ENCODE data around the gene RALGAPA2. TPM values are rescaled to one million over a fixed set of nuclear protein-coding genes. Genes with fewer than 3 reads are reported as not detected.

Gene RALGAPA2
- total and polyA plus RNA-seq, 2 of the 13 experiments (the other 11 are each of a cell fraction or from before 2014, with no cell fraction given): 13.8 to 17.7 TPM

DNA sequence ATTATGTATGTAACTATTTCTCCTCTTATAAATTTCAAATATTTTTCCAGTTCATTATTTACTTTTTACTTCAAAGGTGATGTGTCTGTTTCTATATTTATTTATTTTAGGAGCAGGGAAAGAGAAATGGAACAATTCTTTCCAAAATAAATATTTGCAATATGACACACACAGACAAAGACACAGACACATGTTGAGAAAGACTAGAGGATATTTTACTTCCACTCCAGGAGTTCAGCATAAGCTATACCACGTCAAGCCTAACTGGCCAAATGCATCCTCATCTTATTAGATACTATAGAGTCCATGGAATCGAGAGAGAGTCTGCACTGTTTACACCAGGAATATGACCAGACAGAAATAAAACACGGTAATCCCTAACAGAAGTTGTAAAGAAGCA lies 13.3 kb downstream of the RALGAPA2 start (continued):
- TF ChIP-seq HNF4G (IDR thresholded peaks at IDR 0.05; ENCODE audit: borderline replicate concordance, low read depth, low read length) (no peak), HNF4G (CRISPR knock-in tag; IDR thresholded peaks at IDR 0.05; ENCODE audit: borderline replicate concordance, low read depth) (no peak), EED (CRISPR knock-in tag; IDR thresholded peaks at IDR 0.05) (no peak), RFXAP (CRISPR knock-in tag; IDR thresholded peaks at IDR 0.05; ENCODE audit: borderline replicate concordance) (no peak), PPARG (CRISPR knock-in tag; conservative IDR thresholded peaks at IDR 0.05) (peak; percentile 42; the same call in 1 of the 2 replicates), ISX (CRISPR knock-in tag; conservative IDR thresholded peaks at IDR 0.05) (0 out of 2 replicates have a peak, but pooled peaks have one; percentile 41), ATF7-NPFF (CRISPR knock-in tag; IDR thresholded peaks at IDR 0.05; ENCODE audit: low read depth) (no peak), ZNF782 (CRISPR knock-in tag; IDR thresholded peaks at IDR 0.05; ENCODE audit: borderline replicate concordance) (no peak), SATB2 (CRISPR knock-in tag; IDR thresholded peaks at IDR 0.05) (no peak), ARNT (IDR thresholded peaks at IDR 0.05) (no peak), KMT2B (CRISPR knock-in tag; IDR thresholded peaks at IDR 0.05) (0 out of 2 replicates have a peak, but pooled peaks have one; percentile 50), ZBTB8A (CRISPR knock-in tag; IDR thresholded peaks at IDR 0.05; ENCODE audit: borderline replicate concordance, low read depth) (no peak), HOXA5 (CRISPR knock-in tag; IDR thresholded peaks at IDR 0.05) (no peak), U2AF2 (IDR thresholded peaks at IDR 0.05; ENCODE audit: low read depth, low read length) (no peak), NCOR1 (IDR thresholded peaks at IDR 0.05; ENCODE audit: borderline replicate concordance, low read length) (peak; percentile 77; the same call in 1 of the 2 replicates), CREB1 (IDR thresholded peaks at IDR 0.05) (peak; percentile 63), CREB1 (CRISPR knock-in tag; IDR thresholded peaks at IDR 0.05) (peak; percentile 69; the same call in 1 of the 2 replicates), ZC3H4 (CRISPR knock-in tag; IDR thresholded peaks at IDR 0.05; ENCODE audit: borderline replicate concordance) (no peak), HOXD1 (CRISPR knock-in tag; IDR thresholded peaks at IDR 0.05) (0 out of 2 replicates have a peak, but pooled peaks have one; percentile 41), FLYWCH1 (CRISPR knock-in tag; IDR thresholded peaks at IDR 0.05) (no peak), CENPT (CRISPR knock-in tag; IDR thresholded peaks at IDR 0.05; ENCODE audit: low read depth) (no peak), SMAD3 (CRISPR knock-in tag; IDR thresholded peaks at IDR 0.05) (peak; percentile 79), PAXIP1 (CRISPR knock-in tag; conservative IDR thresholded peaks at IDR 0.05) (peak; percentile 66), TEAD3 (CRISPR knock-in tag; optimal IDR thresholded peaks at IDR 0.05; ENCODE audit: borderline replicate concordance) (peak; percentile 46), RERE (CRISPR knock-in tag; IDR thresholded peaks at IDR 0.05; ENCODE audit: low read depth) (peak; percentile 57; the same call in 1 of the 2 replicates)

All from HepG2 (cell line).